ENCODE results near the gene ZBP1.
A peak's percentile ranks its signal among the peaks of the same experiment; 100 is the strongest.

- TF ChIP-seq, protein P1, sequence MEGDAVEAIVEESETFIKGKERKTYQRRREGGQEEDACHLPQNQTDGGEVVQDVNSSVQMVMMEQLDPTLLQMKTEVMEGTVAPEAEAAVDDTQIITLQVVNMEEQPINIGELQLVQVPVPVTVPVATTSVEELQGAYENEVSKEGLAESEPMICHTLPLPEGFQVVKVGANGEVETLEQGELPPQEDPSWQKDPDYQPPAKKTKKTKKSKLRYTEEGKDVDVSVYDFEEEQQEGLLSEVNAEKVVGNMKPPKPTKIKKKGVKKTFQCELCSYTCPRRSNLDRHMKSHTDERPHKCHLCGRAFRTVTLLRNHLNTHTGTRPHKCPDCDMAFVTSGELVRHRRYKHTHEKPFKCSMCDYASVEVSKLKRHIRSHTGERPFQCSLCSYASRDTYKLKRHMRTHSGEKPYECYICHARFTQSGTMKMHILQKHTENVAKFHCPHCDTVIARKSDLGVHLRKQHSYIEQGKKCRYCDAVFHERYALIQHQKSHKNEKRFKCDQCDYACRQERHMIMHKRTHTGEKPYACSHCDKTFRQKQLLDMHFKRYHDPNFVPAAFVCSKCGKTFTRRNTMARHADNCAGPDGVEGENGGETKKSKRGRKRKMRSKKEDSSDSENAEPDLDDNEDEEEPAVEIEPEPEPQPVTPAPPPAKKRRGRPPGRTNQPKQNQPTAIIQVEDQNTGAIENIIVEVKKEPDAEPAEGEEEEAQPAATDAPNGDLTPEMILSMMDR (conservative IDR thresholded peaks at IDR 0.05), result no peak
- TF ChIP-seq EZH2 (IDR thresholded peaks at IDR 0.05; ENCODE audit: low read depth), result peak; percentile 25; the same call in 1 of the 2 replicates
These were observed 40.3 kb downstream of the ZBP1 start for GRCh38 chr20:57579898-57580447.

Data from PC-9 (cell line).